Activated naive CD4-positive, alpha-beta T cell treated with anti-CD3 and anti-CD28 coated beads, Interleukin-2, amount 50 U/mL, for 72 hours (primary cell): ENCODE results near the gene DNAJC17. TPM values are rescaled to one million over a fixed set of nuclear protein-coding genes. Genes with fewer than 3 reads are reported as not detected.

Experiments
- ATAC-seq, 2 donors: fragments of 150-1000 bp; cut with Tn5 transposase; 2 replicates each; pipeline ENCODE4 v1.10.0; 2021; ENCODE audit warnings: mild to moderate bottlenecking in 2 of 2, moderate library complexity in 2 of 2
- DNase-seq, 2 donors: peaks; one replicate each; pipeline ENCODE4 v3.0.0; 2021 to 2022; ENCODE audit warnings: low spot score in 2 of 2
- H3K27ac Mint-ChIP-seq, 2 donors: one replicate each; pipeline ENCODE4 v1.8.0; 2022; ENCODE audit warnings: mild to moderate bottlenecking in 2 of 2, mixed read lengths in 2 of 2
- H3K36me3 Mint-ChIP-seq, 2 donors: one replicate each; pipeline ENCODE4 v1.8.0; 2022; ENCODE audit warnings: mixed read lengths in 2 of 2
- H3K9me3 Mint-ChIP-seq, 2 donors: one replicate each; pipeline ENCODE4 v1.8.0; 2022; ENCODE audit warnings: mixed read lengths in 2 of 2
- total RNA-seq, 2 donors: library from RNA; stranded (reverse); gene quantifications; one replicate each; pipeline ENCODE4 v1.2.3, GENCODE V29; 2022

Gene DNAJC17
- total RNA-seq, 2 donors from 2014 or later = 20.2 to 36.1 TPM

DNA sequence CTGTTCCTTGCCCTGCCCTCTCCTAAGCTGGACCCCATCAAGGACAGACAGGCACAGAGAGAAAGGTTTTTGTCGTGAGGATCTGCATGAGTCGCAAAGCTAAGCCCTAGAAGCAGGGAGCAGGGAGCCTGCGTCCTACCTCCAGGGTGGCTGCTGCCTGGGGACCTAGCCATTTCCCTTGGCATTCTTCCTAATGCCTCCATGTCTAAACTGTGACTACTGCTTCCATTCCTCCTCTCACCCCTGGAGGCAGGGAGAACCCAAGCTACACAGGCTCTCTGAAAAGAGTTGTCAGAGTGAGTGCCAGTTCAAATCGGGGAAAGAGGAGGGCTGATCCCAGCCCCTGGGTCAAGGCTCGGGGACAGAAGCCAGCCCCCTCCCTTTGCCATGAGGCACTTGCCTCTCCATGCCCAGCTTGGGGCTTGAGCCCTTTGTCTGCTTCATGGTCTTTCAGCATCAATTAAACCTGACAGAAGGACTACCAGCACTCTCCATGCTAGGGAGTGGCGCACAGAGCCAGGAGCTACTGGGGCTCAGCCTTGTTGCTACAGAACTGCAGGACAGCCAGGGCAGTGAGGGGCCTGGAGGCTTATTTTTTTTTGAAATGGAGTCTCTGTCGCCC lies 41.0 kb downstream of the DNAJC17 start:
- peak overlapping the region in 1 of 2 donors; percentile 55 for H3K27ac Mint-ChIP-seq
- DNase-seq = no peak
- ATAC-seq = no peak
- no peaks in the 10 kb centered on the region for H3K9me3 Mint-ChIP-seq
- no peaks in the 10 kb centered on the region for H3K36me3 Mint-ChIP-seq

DNA sequence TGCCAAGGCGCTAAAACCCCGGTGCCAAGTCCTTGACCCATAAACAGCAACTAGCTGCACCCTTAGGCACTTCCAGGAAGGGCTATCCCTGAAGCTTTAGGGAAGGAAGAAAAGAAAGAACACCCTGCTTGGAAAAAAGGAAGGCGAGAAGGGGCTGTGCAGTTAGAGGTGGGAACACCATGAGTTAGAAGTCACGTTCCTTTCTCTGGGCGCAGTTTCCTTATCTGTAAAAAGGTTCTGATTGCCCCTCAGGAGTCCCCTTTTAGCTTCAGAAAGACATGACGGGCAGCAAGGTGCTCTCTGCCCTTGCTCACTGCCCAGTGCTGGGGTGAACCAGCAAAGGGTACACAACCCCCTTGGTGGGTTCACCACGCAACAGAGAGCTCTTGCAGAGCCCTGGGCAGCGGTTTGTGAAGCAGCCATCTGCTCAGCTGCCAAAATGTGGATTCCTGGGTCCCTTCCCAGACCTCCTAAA lies 42.6 kb downstream of the DNAJC17 start:
- DNase-seq (no peak), ATAC-seq (no peak)
- H3K27ac Mint-ChIP-seq = peak overlapping the region; percentile 62 to 65
- H3K9me3 Mint-ChIP-seq = no peaks in the 10 kb centered on the region
- H3K36me3 Mint-ChIP-seq = no peaks in the 10 kb centered on the region

DNA sequence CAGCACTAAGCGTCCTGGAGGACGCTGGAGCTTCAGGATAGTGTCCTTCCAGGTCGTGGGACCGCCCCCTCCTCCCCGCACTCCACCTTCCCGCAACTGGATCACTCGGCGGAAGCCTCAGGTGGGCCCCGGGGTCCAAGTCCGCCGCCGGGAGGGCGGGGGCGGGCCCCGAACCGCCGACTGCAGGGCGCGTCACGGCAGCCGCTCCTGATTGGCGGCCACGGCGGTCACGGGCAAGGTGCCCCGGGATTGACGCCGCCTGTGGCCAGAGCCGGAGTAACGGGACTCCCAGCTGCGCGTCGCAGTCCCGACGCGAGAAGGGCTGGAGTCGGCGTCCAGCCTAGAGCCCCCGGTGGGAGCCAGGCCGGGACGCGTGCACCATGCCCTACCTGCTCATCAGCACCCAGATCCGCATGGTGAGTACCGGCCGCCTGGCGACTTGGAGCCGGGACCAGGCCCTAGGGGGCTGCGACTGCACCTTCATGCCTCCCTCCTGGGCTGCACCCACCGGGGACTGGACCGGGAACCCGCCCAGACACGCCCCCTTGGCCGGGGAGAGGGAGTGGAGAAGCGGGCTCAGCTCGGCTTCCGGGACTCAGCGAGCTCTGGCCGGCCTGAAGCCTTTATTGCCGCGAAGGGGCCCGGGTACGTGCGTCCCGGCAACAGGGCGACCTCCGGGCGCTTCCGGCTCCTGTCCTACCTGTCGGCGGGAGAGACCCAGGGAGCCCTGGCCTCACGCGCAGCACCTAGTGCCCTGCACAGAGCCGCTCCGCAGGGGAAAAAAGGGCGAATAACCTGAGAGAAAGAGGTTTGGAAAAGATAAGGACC lies 43.3 kb downstream of the DNAJC17 start, which contains the start of gene GCHFR:
GCHFR (plus strand) TSS at position 268 of the 828 bp plus-strand sequence; CDS start at position 381, 113 bp downstream.
- peak within 1 kb of the TSS; percentile 62 to 74 for H3K27ac Mint-ChIP-seq
- ATAC-seq (peak; percentile 76 to 78), DNase-seq (peak; percentile 77 to 82)
- no peaks in the 10 kb centered on the region for H3K36me3 Mint-ChIP-seq
- H3K9me3 Mint-ChIP-seq = no peaks in the 10 kb centered on the region

DNA sequence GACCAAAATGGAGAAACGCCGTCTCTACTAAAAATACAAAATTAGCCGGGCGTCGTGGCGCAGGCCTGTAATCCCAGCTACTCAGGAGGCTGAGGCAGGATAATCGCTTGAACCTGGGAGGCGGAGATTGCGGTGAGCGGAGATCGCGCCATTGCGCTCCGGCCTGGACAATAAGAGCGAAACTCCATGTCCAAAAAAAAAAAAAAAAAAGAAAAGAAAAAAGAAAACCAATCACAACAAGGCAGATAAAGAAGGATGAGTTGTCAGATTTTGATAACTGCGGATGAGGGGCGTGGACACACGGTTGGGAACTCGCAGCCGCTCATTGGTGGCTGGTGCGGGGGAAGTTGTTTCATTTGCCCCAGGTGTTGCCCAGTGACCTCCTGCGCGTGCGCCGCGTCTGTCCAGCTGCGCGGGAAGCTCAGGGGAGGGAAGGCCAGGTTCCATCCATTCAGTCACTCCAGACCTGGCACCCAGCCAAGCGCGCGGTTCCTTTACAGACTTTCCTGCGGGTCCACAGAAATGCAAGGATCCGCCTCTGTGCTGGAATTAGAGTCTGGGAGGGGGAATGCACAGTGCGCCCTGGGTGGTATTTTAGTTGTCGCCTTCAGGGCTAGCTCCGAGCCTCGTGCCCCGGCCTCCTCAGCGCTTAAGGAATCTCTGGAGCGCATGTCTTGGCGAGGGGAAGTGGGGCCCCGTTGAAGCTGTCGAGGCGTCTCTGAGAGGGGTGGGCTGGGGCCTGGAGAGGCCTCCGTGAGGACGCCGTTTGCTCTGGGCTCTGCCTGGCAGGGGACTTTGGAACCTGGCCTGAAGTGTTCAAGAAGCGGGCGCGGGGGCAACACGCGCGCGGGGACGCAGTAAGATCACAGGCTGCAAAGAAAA lies 44.1 kb downstream of the DNAJC17 start:
- H3K27ac Mint-ChIP-seq = peak overlapping the region; percentile 62 to 74
- peak; percentile 15 to 52 for ATAC-seq
- no peaks in the 10 kb centered on the region for H3K9me3 Mint-ChIP-seq
- peak; percentile 47 to 77 for DNase-seq
- no peaks in the 10 kb centered on the region for H3K36me3 Mint-ChIP-seq

DNA sequence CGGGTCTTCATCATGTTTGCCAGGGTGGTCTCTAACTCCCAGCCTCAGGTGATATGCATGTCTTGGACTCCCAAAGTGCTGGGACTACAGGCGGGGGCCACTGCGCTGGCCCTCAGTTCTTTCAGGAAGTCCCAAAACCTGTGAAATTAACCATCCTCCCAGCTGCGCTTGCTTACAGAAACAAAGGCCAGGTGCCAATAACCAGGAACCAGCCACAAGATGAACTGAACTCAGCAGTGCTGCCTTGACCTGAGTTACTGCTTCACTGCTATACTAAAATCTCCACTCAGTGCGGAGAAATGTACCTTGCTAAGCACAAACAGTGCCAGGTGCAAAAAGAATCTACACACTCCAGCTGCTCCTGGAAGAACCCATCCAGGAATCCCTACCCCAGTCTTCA lies 47.3 kb downstream of the DNAJC17 start:
- ATAC-seq (no peak), DNase-seq (no peak)
- no peaks in the 10 kb centered on the region for H3K9me3 Mint-ChIP-seq
- no peak overlapping the region for H3K27ac Mint-ChIP-seq
- H3K36me3 Mint-ChIP-seq = peaks cover 0 to 2% of the 10 kb centered on the region in 2 donors

- no peaks in the 10 kb centered on the region for H3K9me3 Mint-ChIP-seq
- peaks cover 8 to 15% of the 10 kb centered on the region in 2 donors for H3K36me3 Mint-ChIP-seq
- DNase-seq = no peak
- ATAC-seq = no peak
- no peak overlapping the region for H3K27ac Mint-ChIP-seq
These were observed 50.3 kb downstream of the DNAJC17 start for GRCh38 chr15:40756938-40757337.

GRCh38 chr15:40755812-40756208 lies 51.5 kb downstream of the DNAJC17 start:
- no peak for DNase-seq
- peaks cover 16 to 17% of the 10 kb centered on the region in 2 donors for H3K36me3 Mint-ChIP-seq
- H3K9me3 Mint-ChIP-seq = no peaks in the 10 kb centered on the region
- peak overlapping the region; percentile 97 to 99 for H3K27ac Mint-ChIP-seq
- no peak for ATAC-seq

DNA sequence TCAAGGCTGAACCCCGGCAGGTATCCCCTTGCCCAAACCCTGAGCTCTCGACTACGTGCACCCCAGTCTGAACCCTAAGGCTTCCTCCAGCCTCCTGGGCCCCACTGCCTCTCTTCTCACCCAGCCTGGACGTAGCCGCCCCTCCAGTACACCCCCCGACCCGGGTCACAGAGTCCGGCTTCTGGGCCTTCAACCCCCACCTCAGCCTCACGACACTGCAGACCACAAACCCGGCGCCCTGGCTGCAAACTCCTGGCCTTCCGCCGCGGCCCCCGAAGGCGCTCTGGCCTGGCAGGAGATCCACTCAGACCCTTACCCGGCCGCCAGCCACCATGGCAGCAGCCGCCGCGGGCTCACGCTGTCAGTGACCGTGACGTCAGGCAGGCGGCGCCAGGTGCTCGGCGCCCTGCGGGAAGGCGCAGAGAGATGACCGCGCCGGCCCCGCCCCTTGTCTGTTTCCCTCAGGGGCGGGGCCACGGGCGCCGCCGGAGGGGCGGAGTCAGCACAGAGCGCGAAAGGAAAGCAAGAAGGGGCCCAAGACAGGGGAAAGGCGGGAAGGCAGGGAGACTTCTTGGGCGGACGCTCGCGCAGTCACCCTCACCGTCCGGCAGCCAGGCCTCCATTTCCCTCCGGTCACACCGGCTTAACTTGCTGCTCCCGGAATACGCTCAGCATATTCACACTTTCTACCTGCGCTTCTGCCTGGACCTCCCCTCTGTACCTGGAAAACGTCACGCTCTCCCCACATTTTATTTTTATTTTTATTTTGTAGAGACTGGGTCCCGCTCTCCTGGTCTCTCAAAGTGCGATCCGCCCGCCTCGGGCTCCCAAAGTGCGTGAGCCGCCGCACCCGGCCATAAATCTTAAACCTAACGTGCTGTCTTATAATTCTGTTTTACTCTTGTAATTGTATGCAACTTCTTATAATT lies 52.1 kb downstream of the DNAJC17 start, which contains the start of gene RMDN3:
RMDN3 (minus strand) TSS at position 372 of the 929 bp plus-strand sequence. CDS start 471 bp downstream, outside the sequence.
- peak; percentile 94 to 97 for DNase-seq
- Mint-ChIP-seq H3K36me3 (peaks cover 16 to 17% of the 10 kb centered on the region in 2 donors), H3K27ac (peak within 1 kb of the TSS; percentile 97 to 99), H3K9me3 (no peaks in the 10 kb centered on the region)
- peak; percentile 91 for ATAC-seq

DNA sequence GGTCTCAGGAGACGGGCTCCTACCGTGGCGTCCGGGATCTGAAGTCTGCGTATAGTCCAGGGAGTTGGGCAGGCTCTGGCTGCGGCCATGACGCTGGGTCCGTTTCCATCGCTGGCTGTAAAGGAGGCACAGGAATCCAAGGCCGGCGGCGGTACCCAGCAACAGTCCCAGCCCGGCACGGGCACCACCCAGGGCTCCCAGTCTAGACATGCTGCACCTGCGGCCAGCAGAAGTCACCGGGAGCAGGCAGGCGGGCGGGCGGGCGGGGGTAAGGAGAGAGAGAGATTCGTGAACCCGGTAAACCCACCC lies 52.7 kb downstream of the DNAJC17 start:
- DNase-seq = no peak
- peak; percentile 12 for ATAC-seq
- Mint-ChIP-seq H3K27ac (peak overlapping the region; percentile 65 to 97), H3K9me3 (no peaks in the 10 kb centered on the region), H3K36me3 (peaks cover 16 to 17% of the 10 kb centered on the region in 2 donors)

- Mint-ChIP-seq H3K9me3 (no peaks in the 10 kb centered on the region), H3K27ac (peak overlapping the region in 1 of 2 donors; percentile 50), H3K36me3 (peaks cover 16 to 17% of the 10 kb centered on the region in 2 donors)
- no peak for ATAC-seq
- DNase-seq = no peak
These were observed 55.5 kb downstream of the DNAJC17 start for GRCh38 chr15:40751745-40752144.

GRCh38 chr15:40750885-40751284 lies 56.4 kb downstream of the DNAJC17 start:
- H3K36me3 Mint-ChIP-seq = peaks cover 16 to 17% of the 10 kb centered on the region in 2 donors

DNA sequence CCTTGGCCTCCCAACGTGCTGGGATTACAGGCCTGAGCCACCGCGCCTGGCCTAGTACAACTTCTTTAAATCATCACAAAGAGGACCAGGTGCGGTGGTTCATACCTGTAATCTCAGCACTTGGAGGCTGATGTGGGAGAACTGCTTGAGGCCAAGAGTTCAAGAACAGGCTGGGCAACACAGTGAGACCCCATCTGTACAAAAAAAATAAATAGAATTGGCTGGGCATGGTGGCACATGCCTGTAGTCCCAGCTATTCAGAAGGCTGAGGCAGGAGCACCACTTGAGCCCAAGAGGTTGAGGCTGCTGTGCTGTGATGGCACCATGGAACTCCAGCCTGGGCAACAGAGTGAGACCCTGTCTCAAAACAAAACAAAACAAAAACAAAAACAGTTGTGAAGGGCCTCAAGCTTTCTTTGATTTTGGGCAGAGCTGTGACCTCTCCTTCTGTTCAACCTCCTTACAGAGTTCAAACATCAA lies 58.1 kb downstream of the DNAJC17 start:
- DNase-seq (no peak), ATAC-seq (no peak)
- Mint-ChIP-seq H3K27ac (no peak overlapping the region), H3K36me3 (peaks cover 16 to 17% of the 10 kb centered on the region in 2 donors), H3K9me3 (no peaks in the 10 kb centered on the region)

More at GRCh38 chr15:40750885-40751284, 56.4 kb downstream of the DNAJC17 start:
- DNase-seq (no peak), ATAC-seq (no peak)
- Mint-ChIP-seq H3K9me3 (no peaks in the 10 kb centered on the region), H3K27ac (no peak overlapping the region)

- ATAC-seq (no peak), DNase-seq (no peak)
- Mint-ChIP-seq H3K27ac (peak overlapping the region; percentile 29 to 54), H3K9me3 (no peaks in the 10 kb centered on the region), H3K36me3 (peaks cover 16 to 17% of the 10 kb centered on the region in 2 donors)
These were observed 59.3 kb downstream of the DNAJC17 start for GRCh38 chr15:40747685-40748631.

DNA sequence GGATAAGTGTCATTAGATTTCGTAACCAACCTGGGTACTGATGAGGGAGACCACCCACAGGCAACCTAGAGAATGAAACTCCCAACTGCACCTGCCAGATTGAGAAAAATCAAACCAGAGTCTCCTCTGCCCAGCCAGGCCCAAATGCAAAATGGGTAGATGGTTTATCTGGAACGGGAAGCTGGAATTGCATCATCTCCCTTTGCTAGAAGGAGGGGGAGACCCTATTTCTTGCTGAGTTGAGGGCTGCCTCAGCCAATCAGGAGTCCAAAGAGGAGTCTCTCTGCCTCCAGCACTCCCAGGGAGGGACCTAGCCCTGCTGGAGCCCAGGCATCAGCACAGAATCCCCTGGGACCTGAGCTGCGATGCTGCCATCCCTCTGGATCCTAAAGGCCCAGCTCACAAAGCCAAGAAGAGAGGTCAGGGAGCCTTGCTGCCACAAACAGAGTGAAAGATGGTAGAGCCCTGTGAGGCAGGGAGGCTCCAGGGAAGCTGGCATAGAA lies 60.3 kb downstream of the DNAJC17 start:
- DNase-seq = peak in 1 of 2 donors; percentile 40
- H3K27ac Mint-ChIP-seq = peak overlapping the region; percentile 24 to 54
- H3K36me3 Mint-ChIP-seq = peaks cover 6 to 14% of the 10 kb centered on the region in 2 donors
- no peak for ATAC-seq
- H3K9me3 Mint-ChIP-seq = no peaks in the 10 kb centered on the region
